Lung (tissue), 12 donors: Measurements from ENCODE around the gene RNASE9. TPM values are rescaled to one million over a fixed set of nuclear protein-coding genes. Genes with fewer than 3 reads are reported as not detected.
"Not testable (repeated sequence)": the region's sequence is repeated elsewhere in the genome, so short reads cannot be mapped to it uniquely, and the experiment has no call there.

Source experiments
- ATAC-seq: fragments of 200-7000 bp; cut with Tn5 transposase; one replicate; pipeline ENCODE4 v1.9.1; 2020; ENCODE audit warnings: moderate number of reproducible peaks; ENCODE audit not compliant: insufficient read depth, low FRiP score
- DNase-seq, 3 donors: peaks; one replicate each; pipeline ENCODE4 v3.0.0-alpha.2; 2013 to 2017
- H3K27ac ChIP-seq, 2 donors: one replicate each; pipeline ENCODE4 v1.5.1; 2013; ENCODE audit warnings: mild to moderate bottlenecking in 2 of 2, moderate library complexity in 2 of 2, control low read depth in 1 of 2, inconsistent platforms in 1 of 2, low read depth in 1 of 2, low read length in 1 of 2
- H3K27me3 ChIP-seq, 3 donors: one replicate each; pipeline ENCODE4 v1.5.1; 2013; ENCODE audit warnings: low read length in 2 of 3; ENCODE audit not compliant: control insufficient read depth in 3 of 3, insufficient read depth in 3 of 3
- H3K36me3 ChIP-seq, 4 donors: one replicate each; pipeline ENCODE4 v1.5.1; 2013; ENCODE audit warnings: low read length in 4 of 4, mild to moderate bottlenecking in 1 of 4, moderate library complexity in 1 of 4; ENCODE audit not compliant: control insufficient read depth in 4 of 4, insufficient read depth in 4 of 4
- H3K4me1 ChIP-seq, 5 donors: one replicate each; pipeline ENCODE4 v1.5.1; 2013; ENCODE audit warnings: low read length in 5 of 5, mild to moderate bottlenecking in 2 of 5, moderate library complexity in 1 of 5; ENCODE audit not compliant: control insufficient read depth in 5 of 5, insufficient read depth in 5 of 5
- H3K4me3 ChIP-seq: one replicate; pipeline ENCODE4 v1.5.1; 2013; ENCODE audit warnings: mild to moderate bottlenecking, control low read depth, moderate library complexity
- H3K9ac ChIP-seq, 2 donors: one replicate each; pipeline ENCODE4 v1.5.1; 2013; ENCODE audit warnings: low read length in 2 of 2, control low read depth in 1 of 2; ENCODE audit not compliant: insufficient read depth in 1 of 2
- H3K9me3 ChIP-seq, 4 donors: one replicate each; pipeline ENCODE4 v1.5.1; 2013; ENCODE audit warnings: low read length in 3 of 4, mild to moderate bottlenecking in 1 of 4, moderate library complexity in 1 of 4; ENCODE audit not compliant: control insufficient read depth in 4 of 4, insufficient read depth in 3 of 4
- WGBS, 2 donors: extraction: QIAGEN DNeasy Blood & Tissue Kit; methylation state at CpG; one replicate each; pipeline ENCODE4 v1.1.7; 2013; 5-methylcytosine and 5-hydroxymethylcytosine counted together
- polyA plus RNA-seq, 2 donors: library from polyadenylated mRNA; stranded (reverse); fragments of 200-250 nt; gene quantifications; one replicate each; pipeline ENCODE4 v1.2.1, GENCODE V29; 2013
- total RNA-seq, 2 donors: library from RNA; depleted of rRNA in 1 of 2; stranded (reverse); fragments of >200 nt in 1 of 2; gene quantifications; one replicate each; pipeline ENCODE4 v1.2.1, GENCODE V29; 2014 to 2021
- TF ChIP-seq, protein P1 (sequence below): IDR thresholded peaks from 2 replicates; pipeline ENCODE4 v1.5.1; 2012; ENCODE audit warnings: mild to moderate bottlenecking; ENCODE audit errors: control extremely low read depth, extremely low read depth
- donor health status: control.
- donor health status: control.
- donor health status: Bipolar disorder and iron deficiency.
- donor health status: healthy.
- donor health status: DM: yes; HTN: yes; CAD: no.

The RNASE9 gene
- total and polyA plus RNA-seq, 4 donors, result not detected

DNA sequence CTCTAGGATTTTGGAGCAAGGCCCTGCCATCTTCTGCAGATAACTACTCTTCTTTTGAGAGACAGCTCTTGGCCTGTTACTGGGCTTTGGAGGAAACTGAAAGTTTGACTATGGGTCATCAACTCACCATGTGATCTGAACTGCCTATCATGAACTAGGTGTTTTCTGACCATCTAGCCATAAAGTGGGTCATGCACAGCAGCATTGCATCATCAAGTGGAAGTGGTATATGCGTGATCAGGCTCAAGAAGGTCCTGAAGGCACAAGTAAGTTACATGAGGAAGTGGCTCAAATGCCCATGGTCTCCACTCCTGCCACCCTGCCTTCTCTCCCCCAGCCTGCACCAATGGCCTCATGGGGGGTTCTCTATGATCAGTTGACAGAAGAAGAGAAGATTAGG lies 9.9 kb upstream of the RNASE9 start:
- H3K27me3 ChIP-seq, H3K4me3 ChIP-seq, ATAC-seq, H3K36me3 ChIP-seq, H3K4me1 ChIP-seq, H3K27ac ChIP-seq, DNase-seq, H3K9ac ChIP-seq: not testable (repeated sequence)
- peaks cover 0 to 12% (median 7%) of the 10 kb centered on the region in 4 donors for H3K9me3 ChIP-seq
- WGBS, 2 donors, result 40 to 62% methylated on average over 1 of the region's 1 CpG

DNA sequence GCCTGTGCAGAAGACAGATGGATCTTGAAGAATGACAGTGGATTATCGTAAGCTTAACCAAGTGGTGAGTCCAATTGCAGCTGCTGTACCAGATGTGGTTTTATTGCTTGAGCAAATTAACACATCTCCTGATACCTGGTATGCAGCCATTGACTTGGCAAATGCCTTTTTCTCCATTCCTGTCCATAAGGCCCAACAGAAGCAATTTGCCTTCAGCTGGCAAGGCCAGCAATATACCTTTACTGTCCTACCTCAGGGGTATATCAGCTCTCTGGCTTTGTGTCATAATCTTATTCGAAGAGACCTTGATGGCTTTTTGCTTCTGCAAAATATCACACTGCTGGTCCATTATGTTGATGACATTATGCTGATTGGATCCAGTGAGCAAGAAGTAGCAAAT lies 9.0 kb upstream of the RNASE9 start:
- not testable (repeated sequence) for H3K27me3 ChIP-seq, H3K27ac ChIP-seq, H3K36me3 ChIP-seq, DNase-seq, H3K4me3 ChIP-seq, ATAC-seq, H3K9ac ChIP-seq, H3K4me1 ChIP-seq
- WGBS, 2 donors, result 94% methylated on average over 2 of the region's 2 CpGs
- H3K9me3 ChIP-seq, result peaks cover 0 to 12% (median 7%) of the 10 kb centered on the region in 4 donors

DNA sequence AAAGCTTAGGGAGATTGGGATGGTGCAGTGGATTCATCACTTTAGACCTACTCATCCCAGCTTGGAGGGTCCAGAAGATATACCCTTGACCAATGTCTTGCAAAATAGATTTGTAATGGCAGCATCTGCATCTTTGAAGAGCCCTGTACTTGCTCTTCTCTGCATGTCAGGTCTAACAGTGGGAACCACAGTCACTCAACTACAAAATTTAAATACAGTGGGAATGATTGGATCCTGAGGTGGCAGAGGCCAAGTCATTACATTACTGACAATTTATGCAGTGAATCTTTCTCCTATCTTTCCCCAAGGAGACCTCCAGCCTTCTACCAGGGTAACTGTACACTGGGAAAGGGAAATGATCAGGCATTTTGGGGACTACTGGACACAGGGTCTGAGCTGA lies 8.2 kb upstream of the RNASE9 start:
- Histone ChIP-seq H3K9me3 (peaks cover 0 to 12% (median 7%) of the 10 kb centered on the region in 4 donors), H3K9ac (no peak overlapping the region), H3K4me3 (no peak overlapping the region), H3K4me1 (no peaks in the 10 kb centered on the region), H3K27me3 (no peaks in the 10 kb centered on the region), H3K27ac (no peak overlapping the region), H3K36me3 (no peaks in the 10 kb centered on the region)
- TF ChIP-seq, protein P1, sequence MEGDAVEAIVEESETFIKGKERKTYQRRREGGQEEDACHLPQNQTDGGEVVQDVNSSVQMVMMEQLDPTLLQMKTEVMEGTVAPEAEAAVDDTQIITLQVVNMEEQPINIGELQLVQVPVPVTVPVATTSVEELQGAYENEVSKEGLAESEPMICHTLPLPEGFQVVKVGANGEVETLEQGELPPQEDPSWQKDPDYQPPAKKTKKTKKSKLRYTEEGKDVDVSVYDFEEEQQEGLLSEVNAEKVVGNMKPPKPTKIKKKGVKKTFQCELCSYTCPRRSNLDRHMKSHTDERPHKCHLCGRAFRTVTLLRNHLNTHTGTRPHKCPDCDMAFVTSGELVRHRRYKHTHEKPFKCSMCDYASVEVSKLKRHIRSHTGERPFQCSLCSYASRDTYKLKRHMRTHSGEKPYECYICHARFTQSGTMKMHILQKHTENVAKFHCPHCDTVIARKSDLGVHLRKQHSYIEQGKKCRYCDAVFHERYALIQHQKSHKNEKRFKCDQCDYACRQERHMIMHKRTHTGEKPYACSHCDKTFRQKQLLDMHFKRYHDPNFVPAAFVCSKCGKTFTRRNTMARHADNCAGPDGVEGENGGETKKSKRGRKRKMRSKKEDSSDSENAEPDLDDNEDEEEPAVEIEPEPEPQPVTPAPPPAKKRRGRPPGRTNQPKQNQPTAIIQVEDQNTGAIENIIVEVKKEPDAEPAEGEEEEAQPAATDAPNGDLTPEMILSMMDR, result no peak
- ATAC-seq (no peak), DNase-seq (no peak)

DNA sequence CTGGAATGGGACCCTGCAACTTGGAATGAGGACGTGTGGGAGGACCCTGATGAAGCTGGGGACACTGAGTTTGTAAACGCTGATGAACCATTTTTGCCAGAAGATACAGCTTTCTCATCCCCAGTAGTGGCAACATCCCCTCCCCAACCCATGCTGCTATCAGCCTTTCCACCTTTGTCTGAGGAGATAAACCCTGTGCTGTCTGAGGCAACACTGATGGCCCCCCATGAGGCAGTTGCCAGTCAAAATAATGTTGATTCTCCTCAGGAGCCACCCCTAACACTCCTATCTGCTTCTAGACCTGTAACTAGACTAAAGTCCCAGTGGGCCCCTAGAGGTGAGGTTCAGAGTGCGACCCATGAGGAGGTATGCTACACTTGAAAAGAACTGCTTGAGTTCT lies 7.5 kb upstream of the RNASE9 start:
- peaks cover 0 to 12% (median 7%) of the 10 kb centered on the region in 4 donors for H3K9me3 ChIP-seq
- H3K9ac ChIP-seq, result no peak overlapping the region
- H3K27ac ChIP-seq, result no peak overlapping the region
- no peaks in the 10 kb centered on the region for H3K36me3 ChIP-seq
- TF ChIP-seq, protein P1, result no peak
- H3K4me1 ChIP-seq, result no peaks in the 10 kb centered on the region
- WGBS, 2 donors, result 85 to 96% methylated on average over 3 of the region's 3 CpGs
- H3K4me3 ChIP-seq, result no peak overlapping the region
- DNase-seq (no peak), ATAC-seq (no peak)
- no peaks in the 10 kb centered on the region for H3K27me3 ChIP-seq

DNA sequence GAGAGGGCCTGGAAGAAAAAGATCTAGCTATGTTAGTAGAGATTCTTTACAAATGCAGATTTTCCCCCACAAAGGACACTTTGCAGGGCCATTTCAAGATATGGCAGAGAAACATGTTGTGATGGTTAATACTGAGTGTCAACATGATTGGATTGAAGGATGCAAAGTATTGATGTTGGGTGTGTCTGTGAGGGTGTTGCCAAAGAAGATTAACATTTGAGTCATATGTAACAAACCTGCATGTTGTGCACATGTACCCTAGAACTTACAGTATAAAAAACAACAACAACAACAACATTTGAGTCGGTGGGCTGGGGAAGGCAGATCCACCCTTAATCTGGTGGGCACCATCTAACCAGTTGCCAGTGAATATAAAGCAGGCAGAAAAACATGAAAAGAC lies 6.4 kb upstream of the RNASE9 start:
- not testable (repeated sequence) for H3K27me3 ChIP-seq, H3K9ac ChIP-seq, H3K27ac ChIP-seq, H3K4me1 ChIP-seq, DNase-seq, H3K4me3 ChIP-seq, H3K36me3 ChIP-seq, ATAC-seq
- 80 to 89% methylated on average over 1 of the region's 1 CpG for WGBS, 2 donors
- H3K9me3 ChIP-seq, result peaks cover 0 to 12% (median 7%) of the 10 kb centered on the region in 4 donors
